Measurements from ENCODE around the gene ROPN1.

The ROPN1 gene

DNA sequence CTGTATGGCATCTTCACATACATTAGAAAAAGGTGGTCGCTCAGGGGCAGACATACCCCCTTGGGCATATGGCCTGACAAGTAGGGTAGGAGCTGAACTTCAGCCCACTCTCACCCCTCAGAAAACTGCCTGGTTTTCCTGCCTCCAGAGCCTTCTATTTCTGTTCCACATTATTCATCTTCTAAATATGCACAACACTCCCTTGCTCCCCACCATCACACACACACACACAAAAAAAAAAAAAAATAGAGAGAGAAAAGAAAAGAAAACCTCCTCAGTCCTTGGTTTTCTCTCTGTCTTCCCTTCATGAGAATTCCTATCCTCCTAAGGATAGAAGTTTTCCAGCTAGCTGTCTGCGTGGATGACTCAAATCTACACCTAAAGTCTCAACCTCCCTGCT is 5.6 kb upstream of the ROPN1 start:
- Histone ChIP-seq H3K4me3 (ENCODE audit: low read length) (no peak overlapping the region), H3F3A (ENCODE audit: control insufficient read depth, insufficient read depth) (no peaks in the 10 kb centered on the region), H3K4me2 (ENCODE audit: low read length) (no peak overlapping the region), H3K4me1 (ENCODE audit: control insufficient read depth, low read length) (no peaks in the 10 kb centered on the region), H3K27me3 (ENCODE audit: control insufficient read depth, low read length) (0 out of 2 replicates have a peak, but pooled peaks cover 4% of the 10 kb centered on the region), H3K36me3 (ENCODE audit: control insufficient read depth, low read length) (no peaks in the 10 kb centered on the region), H3K27ac (ENCODE audit: low read depth, low read length) (no peak overlapping the region), H4K20me1 (ENCODE audit: control insufficient read depth, insufficient read depth, low read depth, low read length) (no peaks in the 10 kb centered on the region), H3K9me2 (replicated peaks; ENCODE audit: control insufficient read depth, low read length) (no peaks in the 10 kb centered on the region), H3K9me3 (ENCODE audit: control insufficient read depth, insufficient read depth, low read length) (no peaks in the 10 kb centered on the region), H3K79me2 (ENCODE audit: control insufficient read depth, low read length) (no peaks in the 10 kb centered on the region)
- TF ChIP-seq EZH2phosphoT487 (IDR thresholded peaks at IDR 0.05; ENCODE audit: borderline replicate concordance, low read length), result no peak
- TF ChIP-seq, protein P1, sequence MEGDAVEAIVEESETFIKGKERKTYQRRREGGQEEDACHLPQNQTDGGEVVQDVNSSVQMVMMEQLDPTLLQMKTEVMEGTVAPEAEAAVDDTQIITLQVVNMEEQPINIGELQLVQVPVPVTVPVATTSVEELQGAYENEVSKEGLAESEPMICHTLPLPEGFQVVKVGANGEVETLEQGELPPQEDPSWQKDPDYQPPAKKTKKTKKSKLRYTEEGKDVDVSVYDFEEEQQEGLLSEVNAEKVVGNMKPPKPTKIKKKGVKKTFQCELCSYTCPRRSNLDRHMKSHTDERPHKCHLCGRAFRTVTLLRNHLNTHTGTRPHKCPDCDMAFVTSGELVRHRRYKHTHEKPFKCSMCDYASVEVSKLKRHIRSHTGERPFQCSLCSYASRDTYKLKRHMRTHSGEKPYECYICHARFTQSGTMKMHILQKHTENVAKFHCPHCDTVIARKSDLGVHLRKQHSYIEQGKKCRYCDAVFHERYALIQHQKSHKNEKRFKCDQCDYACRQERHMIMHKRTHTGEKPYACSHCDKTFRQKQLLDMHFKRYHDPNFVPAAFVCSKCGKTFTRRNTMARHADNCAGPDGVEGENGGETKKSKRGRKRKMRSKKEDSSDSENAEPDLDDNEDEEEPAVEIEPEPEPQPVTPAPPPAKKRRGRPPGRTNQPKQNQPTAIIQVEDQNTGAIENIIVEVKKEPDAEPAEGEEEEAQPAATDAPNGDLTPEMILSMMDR (IDR thresholded peaks at IDR 0.05; ENCODE audit: low read depth, low read length, poor library complexity, severe bottlenecking), result no peak

DNA sequence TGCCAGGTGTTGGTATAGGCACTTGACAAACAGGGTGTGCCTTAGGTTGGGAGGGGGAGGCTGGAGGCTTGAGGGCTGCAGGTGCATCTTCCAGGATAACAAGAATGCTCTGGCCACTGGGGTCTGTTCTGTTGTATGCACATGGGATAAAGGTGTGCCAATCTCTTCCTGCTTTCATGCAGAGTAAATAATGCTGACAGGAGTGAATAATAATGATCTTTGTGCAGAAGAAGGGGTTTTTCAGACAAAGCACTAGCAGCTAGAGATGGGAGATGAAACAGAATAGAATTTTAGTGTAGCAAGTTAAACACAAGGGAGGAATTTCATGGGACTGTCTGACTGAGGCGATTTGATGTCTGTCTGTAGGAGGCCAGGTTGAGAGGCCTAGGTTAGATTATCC is 1.9 kb upstream of the ROPN1 start:
- Histone ChIP-seq H3K79me2 (ENCODE audit: control insufficient read depth, low read length) (no peaks in the 10 kb centered on the region), H3K9me2 (replicated peaks; ENCODE audit: control insufficient read depth, low read length) (no peaks in the 10 kb centered on the region)

DNA sequence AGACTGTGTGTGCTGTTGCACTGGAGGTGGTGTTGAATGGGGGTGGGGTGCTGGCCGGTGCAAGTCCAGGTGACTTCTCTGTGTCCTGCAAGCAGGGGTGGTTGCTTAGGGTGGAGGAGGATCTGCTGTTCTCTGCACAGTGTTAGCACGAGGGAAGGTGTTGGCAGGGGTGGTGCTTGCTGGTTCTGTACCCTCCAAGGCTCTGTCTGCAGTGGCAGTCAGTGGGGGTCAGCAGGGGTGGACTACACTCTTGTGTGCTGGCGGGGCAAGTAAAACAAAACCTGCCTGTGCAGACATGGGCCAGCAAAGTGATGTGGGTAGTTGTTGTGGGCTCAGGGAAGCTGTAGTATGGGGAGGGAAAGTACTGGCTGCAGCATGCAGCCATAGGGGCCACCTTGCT is 5.5 kb downstream of the ROPN1 start:
- H3K27me3 ChIP-seq (ENCODE audit: control insufficient read depth, low read length), result peaks cover 34% of the 10 kb centered on the region

More for the DNA sequence above, 1.9 kb upstream of the ROPN1 start:
- H3K9me3 ChIP-seq (ENCODE audit: control insufficient read depth, insufficient read depth, low read length), result no peaks in the 10 kb centered on the region
- no peak for TF ChIP-seq EZH2phosphoT487 (IDR thresholded peaks at IDR 0.05; ENCODE audit: borderline replicate concordance, low read length)
- TF ChIP-seq, protein P1 (IDR thresholded peaks at IDR 0.05; ENCODE audit: low read depth, low read length, poor library complexity, severe bottlenecking), result no peak
- H3K27me3 ChIP-seq (ENCODE audit: control insufficient read depth, low read length), result peaks cover 14% of the 10 kb centered on the region
- H3K4me3 ChIP-seq (ENCODE audit: low read length), result no peak overlapping the region
- H3F3A ChIP-seq (ENCODE audit: control insufficient read depth, insufficient read depth), result no peaks in the 10 kb centered on the region
- no peak overlapping the region for H3K27ac ChIP-seq (ENCODE audit: low read depth, low read length)
- H3K4me1 ChIP-seq (ENCODE audit: control insufficient read depth, low read length), result no peaks in the 10 kb centered on the region
- no peaks in the 10 kb centered on the region for H3K36me3 ChIP-seq (ENCODE audit: control insufficient read depth, low read length)
- no peak overlapping the region for H3K4me2 ChIP-seq (ENCODE audit: low read length)
- no peaks in the 10 kb centered on the region for H4K20me1 ChIP-seq (ENCODE audit: control insufficient read depth, insufficient read depth, low read depth, low read length)

More for the DNA sequence above, 5.5 kb downstream of the ROPN1 start:
- H3K79me2 ChIP-seq (ENCODE audit: control insufficient read depth, low read length), result no peaks in the 10 kb centered on the region
- no peak overlapping the region for H3K4me2 ChIP-seq (ENCODE audit: low read length)
- no peak overlapping the region for H3K27ac ChIP-seq (ENCODE audit: low read depth, low read length)
- H3K9me3 ChIP-seq (ENCODE audit: control insufficient read depth, insufficient read depth, low read length), result no peaks in the 10 kb centered on the region
- H3K9me2 ChIP-seq (replicated peaks; ENCODE audit: control insufficient read depth, low read length), result no peaks in the 10 kb centered on the region
- TF ChIP-seq, protein P1 (IDR thresholded peaks at IDR 0.05; ENCODE audit: low read depth, low read length, poor library complexity, severe bottlenecking), result no peak
- TF ChIP-seq EZH2phosphoT487 (IDR thresholded peaks at IDR 0.05; ENCODE audit: borderline replicate concordance, low read length), result no peak
- no peaks in the 10 kb centered on the region for H3K36me3 ChIP-seq (ENCODE audit: control insufficient read depth, low read length)
- no peak overlapping the region for H3K4me3 ChIP-seq (ENCODE audit: low read length)
- no peaks in the 10 kb centered on the region for H4K20me1 ChIP-seq (ENCODE audit: control insufficient read depth, insufficient read depth, low read depth, low read length)
- no peaks in the 10 kb centered on the region for H3F3A ChIP-seq (ENCODE audit: control insufficient read depth, insufficient read depth)
- H3K4me1 ChIP-seq (ENCODE audit: control insufficient read depth, low read length), result no peaks in the 10 kb centered on the region
